Mesothelial cell of epicardium (in vitro differentiated cells): ENCODE measurements around the gene CABP1. TPM values are rescaled to one million over a fixed set of nuclear protein-coding genes. Genes with fewer than 3 reads are reported as not detected.

Experiments used
- DNase-seq, 2 experiments: peaks; one replicate each; pipeline ENCODE4 v3.0.0; 2021; ENCODE audit warnings: low spot score in 2 of 2; ENCODE audit not compliant: unreplicated experiment in 2 of 2
- H3K27ac Mint-ChIP-seq: 2 replicates; pipeline ENCODE4 v1.8.0; 2021; ENCODE audit warnings: mixed read lengths
- H3K27me3 Mint-ChIP-seq: 2 replicates; pipeline ENCODE4 v1.8.0; 2021; ENCODE audit warnings: low read depth, mixed read lengths
- H3K36me3 Mint-ChIP-seq: 2 replicates; pipeline ENCODE4 v1.8.0; 2021; ENCODE audit warnings: mixed read lengths
- H3K4me1 Mint-ChIP-seq: 2 replicates; pipeline ENCODE4 v1.8.0; 2021; ENCODE audit warnings: mixed read lengths
- H3K4me3 Mint-ChIP-seq: 2 replicates; pipeline ENCODE4 v1.8.0; 2021; ENCODE audit warnings: mild to moderate bottlenecking, moderate library complexity, mixed read lengths
- H3K9me3 Mint-ChIP-seq: 2 replicates; pipeline ENCODE4 v1.8.0; 2021; ENCODE audit warnings: mixed read lengths
- total RNA-seq: library from RNA; stranded (reverse); gene quantifications from 3 replicates; pipeline ENCODE4 v1.2.1, GENCODE V29; 2021
- TF ChIP-seq, protein P1 (sequence below): fragments of 200-600 bp; sonication (generic); IDR thresholded peaks from one replicate; pipeline ENCODE4 v1.5.0; 2021; ENCODE audit warnings: antibody characterized with exemption; ENCODE audit not compliant: unreplicated experiment

Gene CABP1
- total RNA-seq, 1 donor from 2014 or later = 1.1 TPM

GRCh38 chr12:120618954-120619615 is 21.3 kb upstream of the CABP1 start:
- DNase-seq = no peak
- Mint-ChIP-seq H3K27me3 (peaks cover 48% of the 10 kb centered on the region), H3K36me3 (no peaks in the 10 kb centered on the region), H3K9me3 (no peaks in the 10 kb centered on the region), H3K4me3 (no peak overlapping the region), H3K27ac (no peak overlapping the region), H3K4me1 (no peaks in the 10 kb centered on the region)
- TF ChIP-seq, protein P1, sequence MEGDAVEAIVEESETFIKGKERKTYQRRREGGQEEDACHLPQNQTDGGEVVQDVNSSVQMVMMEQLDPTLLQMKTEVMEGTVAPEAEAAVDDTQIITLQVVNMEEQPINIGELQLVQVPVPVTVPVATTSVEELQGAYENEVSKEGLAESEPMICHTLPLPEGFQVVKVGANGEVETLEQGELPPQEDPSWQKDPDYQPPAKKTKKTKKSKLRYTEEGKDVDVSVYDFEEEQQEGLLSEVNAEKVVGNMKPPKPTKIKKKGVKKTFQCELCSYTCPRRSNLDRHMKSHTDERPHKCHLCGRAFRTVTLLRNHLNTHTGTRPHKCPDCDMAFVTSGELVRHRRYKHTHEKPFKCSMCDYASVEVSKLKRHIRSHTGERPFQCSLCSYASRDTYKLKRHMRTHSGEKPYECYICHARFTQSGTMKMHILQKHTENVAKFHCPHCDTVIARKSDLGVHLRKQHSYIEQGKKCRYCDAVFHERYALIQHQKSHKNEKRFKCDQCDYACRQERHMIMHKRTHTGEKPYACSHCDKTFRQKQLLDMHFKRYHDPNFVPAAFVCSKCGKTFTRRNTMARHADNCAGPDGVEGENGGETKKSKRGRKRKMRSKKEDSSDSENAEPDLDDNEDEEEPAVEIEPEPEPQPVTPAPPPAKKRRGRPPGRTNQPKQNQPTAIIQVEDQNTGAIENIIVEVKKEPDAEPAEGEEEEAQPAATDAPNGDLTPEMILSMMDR = no peak

DNA sequence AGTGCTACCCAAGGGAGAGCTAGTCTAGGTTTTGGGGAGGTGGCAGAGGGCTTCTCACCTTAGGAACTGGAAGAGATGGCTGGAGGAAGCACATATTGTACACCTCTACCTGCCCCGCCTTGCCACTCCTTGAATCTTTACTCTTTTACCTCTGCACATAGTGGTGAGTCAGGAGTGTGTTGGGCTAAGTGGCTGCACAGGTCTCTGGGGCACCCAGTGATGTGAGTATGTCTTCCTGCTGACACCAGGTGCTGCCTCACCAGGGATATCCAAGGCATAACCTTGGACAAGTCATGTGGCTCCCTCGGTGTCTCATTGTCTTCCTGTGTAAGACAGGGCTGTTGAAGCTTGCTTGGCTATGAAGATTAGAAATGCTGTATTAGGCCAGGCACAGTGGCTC is 19.8 kb upstream of the CABP1 start:
- Mint-ChIP-seq H3K27ac (no peak overlapping the region), H3K36me3 (no peaks in the 10 kb centered on the region), H3K9me3 (no peaks in the 10 kb centered on the region), H3K4me3 (no peak overlapping the region), H3K27me3 (peaks cover 40% of the 10 kb centered on the region), H3K4me1 (no peaks in the 10 kb centered on the region)
- no peak for DNase-seq
- TF ChIP-seq, protein P1 = no peak

GRCh38 chr12:120625557-120626419 is 14.6 kb upstream of the CABP1 start:
- Mint-ChIP-seq H3K27ac (no peak overlapping the region), H3K27me3 (peaks cover 13% of the 10 kb centered on the region), H3K36me3 (no peaks in the 10 kb centered on the region), H3K9me3 (no peaks in the 10 kb centered on the region), H3K4me1 (no peaks in the 10 kb centered on the region), H3K4me3 (no peak overlapping the region)
- TF ChIP-seq, protein P1 = peak; percentile 22
- no peak for DNase-seq

- TF ChIP-seq, protein P1 = no peak
- no peak overlapping the region for H3K27ac Mint-ChIP-seq
- peaks cover 18% of the 10 kb centered on the region for H3K27me3 Mint-ChIP-seq
- no peak overlapping the region for H3K4me3 Mint-ChIP-seq
- no peaks in the 10 kb centered on the region for H3K36me3 Mint-ChIP-seq
- H3K9me3 Mint-ChIP-seq = no peaks in the 10 kb centered on the region
- H3K4me1 Mint-ChIP-seq = no peaks in the 10 kb centered on the region
- DNase-seq = no peak
These were observed 11.5 kb upstream of the CABP1 start for GRCh38 chr12:120628919-120629318.

DNA sequence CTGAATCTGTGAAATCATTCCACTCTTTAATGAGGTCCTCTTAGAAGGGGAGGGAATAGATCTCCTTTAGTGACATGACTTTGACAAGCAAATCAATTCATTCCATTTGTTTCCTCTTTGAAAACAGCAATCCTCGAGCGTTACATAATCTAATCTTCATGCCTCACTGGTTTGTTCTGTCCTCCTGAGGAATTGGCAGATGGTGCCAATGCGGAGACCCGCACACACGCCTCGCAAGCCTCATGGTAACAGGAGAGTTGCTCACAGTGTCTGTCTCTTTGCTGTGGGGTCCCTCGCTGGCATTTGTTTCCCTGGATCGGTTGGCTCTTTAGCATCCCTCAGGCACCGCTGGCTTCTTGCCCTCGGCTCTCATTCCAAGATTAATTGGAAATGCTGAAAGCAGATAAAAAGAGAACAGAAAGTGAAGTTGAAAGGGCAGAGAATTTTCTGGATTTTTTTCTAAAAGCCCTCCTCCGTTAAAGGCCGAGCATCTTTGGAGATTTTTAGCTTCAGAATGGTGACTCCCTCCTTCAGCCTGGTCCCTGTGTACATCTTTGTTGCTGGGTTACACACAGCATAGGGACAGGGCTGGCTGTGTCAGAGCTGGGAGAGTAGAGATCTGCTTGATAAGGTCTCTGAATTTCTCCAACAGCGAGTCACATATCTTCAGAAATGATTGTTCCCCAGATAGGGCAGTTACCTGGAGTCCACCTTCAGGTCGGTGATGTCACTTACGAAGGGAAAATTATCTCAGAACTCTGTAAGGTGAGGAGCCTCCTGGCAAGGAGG is 10.1 kb upstream of the CABP1 start:
- Mint-ChIP-seq H3K36me3 (no peaks in the 10 kb centered on the region), H3K9me3 (no peaks in the 10 kb centered on the region), H3K4me1 (no peaks in the 10 kb centered on the region), H3K27ac (no peak overlapping the region), H3K27me3 (peaks cover 23% of the 10 kb centered on the region), H3K4me3 (no peak overlapping the region)
- DNase-seq = no peak
- TF ChIP-seq, protein P1 = no peak
